IMR-90 (cell line): ENCODE data around the gene MAPRE2. TPM values are rescaled to one million over a fixed set of nuclear protein-coding genes. Genes with fewer than 3 reads are reported as not detected.

Experiments used
- ATAC-seq: fragments of 200-7000 bp; cut with Tn5 transposase; 2 replicates; pipeline ENCODE4 v1.9.1; 2020; ENCODE audit warnings: low read depth, mild to moderate bottlenecking, moderate library complexity
- BruUV-seq: library from RNA; stranded (reverse); fragments of 400-500 nt; replicated peaks from 2 replicates; lab custom pipeline; 2021; lab: Mats Ljungman, UMichigan
- CTCF ChIA-PET: fragments of 300-600 bp; formaldehyde crosslinking; extraction: SDS; loops from one replicate; lab custom pipeline; 2021; ENCODE audit warnings: antibody characterized with exemption; lab: Yijun Ruan, JAX
- POLR2A ChIA-PET: fragments of 300-600 bp; sonication (Branson Sonifier 250); formaldehyde crosslinking; loops from one replicate; lab custom pipeline; 2022; ENCODE audit warnings: antibody characterized with exemption; ENCODE audit not compliant: unreplicated experiment; lab: Charles Lee
- DNase-seq: peaks from one replicate; pipeline ENCODE4 v3.0.0; 2013
- H2AFZ ChIP-seq: replicated peaks from 2 replicates; pipeline ENCODE3; 2013; ENCODE audit warnings: low read length, mild to moderate bottlenecking; ENCODE audit not compliant: poor library complexity
- H2AK5ac ChIP-seq: 2 replicates; pipeline ENCODE4 v1.6.1; 2013; ENCODE audit warnings: low read depth, low read length, inconsistent platforms
- H2AK9ac ChIP-seq: replicated peaks from 2 replicates; pipeline ENCODE3; 2013; ENCODE audit warnings: mild to moderate bottlenecking, low read depth, low read length, moderate library complexity; ENCODE audit not compliant: poor library complexity
- H2BK120ac ChIP-seq: 2 replicates; pipeline ENCODE4 v1.6.1; 2013; ENCODE audit warnings: low read depth, low read length, inconsistent platforms
- H2BK15ac ChIP-seq: 3 replicates; pipeline ENCODE4 v1.6.1; 2013; ENCODE audit warnings: low read depth, low read length, inconsistent platforms
- H2BK20ac ChIP-seq: 2 replicates; pipeline ENCODE4 v1.6.1; 2013; ENCODE audit warnings: low read depth, mild to moderate bottlenecking, inconsistent platforms, low read length, moderate library complexity
- H2BK5ac ChIP-seq: 2 replicates; pipeline ENCODE4 v1.6.1; 2013; ENCODE audit warnings: mild to moderate bottlenecking, low read depth, low read length, inconsistent platforms; ENCODE audit not compliant: poor library complexity, severe bottlenecking
- H3K14ac ChIP-seq: replicated peaks from 2 replicates; pipeline ENCODE4 v1.6.1; 2013; ENCODE audit warnings: low read depth, low read length, inconsistent platforms
- H3K18ac ChIP-seq: 2 replicates; pipeline ENCODE4 v1.6.1; 2013; ENCODE audit warnings: low read depth, low read length, control low read depth
- H3K23ac ChIP-seq: 2 replicates; pipeline ENCODE4 v1.6.1; 2013; ENCODE audit warnings: low read depth, low read length, inconsistent platforms
- H3K27ac ChIP-seq: 2 replicates; pipeline ENCODE4 v1.5.1; 2013; ENCODE audit warnings: mild to moderate bottlenecking, control low read depth, low read length; ENCODE audit not compliant: insufficient read depth
- H3K27me3 ChIP-seq: 2 replicates; pipeline ENCODE4 v1.6.1; 2013; ENCODE audit warnings: low read length; ENCODE audit not compliant: control insufficient read depth, insufficient read depth
- H3K36me3 ChIP-seq: 2 replicates; pipeline ENCODE4 v1.6.1; 2013; ENCODE audit warnings: low read length, mixed read lengths; ENCODE audit not compliant: control insufficient read depth, insufficient read depth
- H3K4ac ChIP-seq: 2 replicates; pipeline ENCODE4 v1.6.1; 2013; ENCODE audit warnings: low read depth, low read length, inconsistent platforms
- H3K4me1 ChIP-seq: 2 replicates; pipeline ENCODE4 v1.6.1; 2013; ENCODE audit warnings: low read length, mixed read lengths; ENCODE audit not compliant: control insufficient read depth, insufficient read depth
- H3K4me2 ChIP-seq: 2 replicates; pipeline ENCODE4 v1.6.1; 2013; ENCODE audit warnings: low read depth, mild to moderate bottlenecking, control low read depth, low read length, moderate library complexity
- H3K4me3 ChIP-seq: 2 replicates; pipeline ENCODE4 v1.5.1; 2013; ENCODE audit warnings: low read depth, mild to moderate bottlenecking, control low read depth, low read length, moderate library complexity; ENCODE audit not compliant: insufficient read depth
- H3K56ac ChIP-seq: 2 replicates; pipeline ENCODE4 v1.6.1; 2013; ENCODE audit warnings: low read length, inconsistent platforms; ENCODE audit not compliant: insufficient read depth; ENCODE audit errors: extremely low read depth
- H3K79me1 ChIP-seq, 2 experiments: 2 replicates each; pipeline ENCODE4 v1.6.1; 2013; ENCODE audit warnings: low read length in 2 of 2, inconsistent platforms in 1 of 2, low read depth in 1 of 2
- H3K9ac ChIP-seq: 2 replicates; pipeline ENCODE4 v1.6.1; 2013; ENCODE audit warnings: low read depth, low read length, control low read depth
- H3K9me1 ChIP-seq: 2 replicates; pipeline ENCODE4 v1.6.1; 2013; ENCODE audit warnings: low read length, inconsistent platforms; ENCODE audit not compliant: insufficient read depth
- H3K9me3 ChIP-seq: 2 replicates; pipeline ENCODE4 v1.6.1; 2013; ENCODE audit warnings: low read length; ENCODE audit not compliant: control insufficient read depth, insufficient read depth
- H4K20me1 ChIP-seq: 2 replicates; pipeline ENCODE4 v1.6.1; 2013; ENCODE audit warnings: low read length, inconsistent platforms; ENCODE audit not compliant: insufficient read depth
- H4K5ac ChIP-seq: 2 replicates; pipeline ENCODE4 v1.6.1; 2013; ENCODE audit warnings: mild to moderate bottlenecking, low read depth, low read length, control low read depth
- H4K8ac ChIP-seq, 2 experiments: 2 replicates each; pipeline ENCODE4 v1.6.1; 2013; ENCODE audit warnings: low read depth in 2 of 2, low read length in 2 of 2, control low read depth in 1 of 2, inconsistent platforms in 1 of 2
- H4K91ac ChIP-seq: 2 replicates; pipeline ENCODE4 v1.6.1; 2013; ENCODE audit warnings: low read depth, low read length, inconsistent platforms; ENCODE audit not compliant: insufficient read depth
- CHD1 ChIP-seq: IDR thresholded peaks from 2 replicates; pipeline ENCODE4 v1.6.1; 2012; ENCODE audit warnings: low read depth, low read length, improper control_type of control experiment
- MAFK ChIP-seq: IDR thresholded peaks from 2 replicates; pipeline ENCODE4 v1.6.1; 2012; ENCODE audit warnings: low read depth, low read length, improper control_type of control experiment
- POLR2A ChIP-seq: IDR thresholded peaks from 2 replicates; pipeline ENCODE4 v1.6.1; 2012; ENCODE audit warnings: mild to moderate bottlenecking, low read depth, low read length
- WGBS, 2 experiments: methylation state at CpG; one replicate each; pipeline versions ENCODE4 v1.1.5 to v1.1.7; 2013; ENCODE audit warnings: missing lambda C conversion rate in 2 of 2; ENCODE audit not compliant: insufficient read length in 1 of 2; ENCODE audit errors: extremely low coverage in 2 of 2; 5-methylcytosine and 5-hydroxymethylcytosine counted together
- dilution Hi-C: fragments of 300-500 bp; cut with HindIII; formaldehyde crosslinking; loops from one replicate; pipeline ENCODE4 v1.14.3; 2018; ENCODE audit warnings: low sequenced_read_pairs; ENCODE audit not compliant: unreplicated experiment
- in situ Hi-C: fragments of 300-500 bp; cut with MboI; formaldehyde crosslinking; loops from 3 replicates; pipeline ENCODE4 v1.14.3; 2019; ENCODE audit warnings: low sequenced_read_pairs, inconsistent platforms, mixed read lengths
- intact Hi-C: fragments of 100-400 bp; cut with micrococcal nuclease; formaldehyde crosslinking; loops from 2 replicates; pipeline ENCODE4 v1.10.0; 2022
- polyA plus RNA-seq, 3 experiments: library from polyadenylated mRNA; depleted of rRNA; stranded (reverse); fragments of >200 nt; gene quantifications; 2 replicates each; pipeline ENCODE4 v1.2.3, GENCODE V29; 2012; ENCODE audit warnings: low replicate concordance in 1 of 3
- total RNA-seq: library from RNA; depleted of rRNA; stranded (reverse); fragments of >200 nt; gene quantifications from 2 replicates; pipeline ENCODE4 v1.2.3, GENCODE V29; 2012
- TF ChIP-seq, protein P1 (sequence below): fragments of 150-350 bp; IDR thresholded peaks from 2 replicates; pipeline ENCODE4 v1.6.1; 2017; ENCODE audit warnings: mild to moderate bottlenecking, antibody characterized with exemption, low read length, low read depth

Gene MAPRE2
- total and polyA plus RNA-seq, 2 of the 4 experiments (the other 2 are of a cell fraction) = 19.6 to 23.8 TPM

DNA sequence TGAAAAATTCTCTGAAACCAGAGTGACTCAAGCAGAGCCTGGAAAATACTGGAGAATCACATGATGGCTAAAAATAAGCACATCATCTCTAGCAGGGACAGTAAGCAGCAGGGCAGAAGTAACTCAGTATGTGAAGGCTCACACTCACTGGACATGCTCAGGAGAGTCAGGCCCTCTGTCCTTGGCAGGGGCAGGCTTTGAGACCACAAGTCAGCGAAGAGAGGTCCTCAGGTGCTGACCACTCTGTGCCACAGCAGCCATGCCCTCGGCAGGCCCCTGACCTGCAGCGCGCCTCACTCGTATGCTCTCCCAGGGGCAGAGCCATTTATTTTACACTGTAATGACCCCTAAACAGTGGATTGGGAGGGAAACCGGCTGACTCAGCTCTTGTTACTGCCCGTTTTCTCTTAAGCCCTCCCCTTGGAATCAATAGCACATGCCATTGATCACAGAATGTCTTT lies 76.8 kb downstream of the MAPRE2 start:
- H3K9me3 ChIP-seq = no peaks in the 10 kb centered on the region
- H2BK120ac ChIP-seq = peak overlapping the region; percentile 72; the same call in 1 of the 2 replicates
- peak overlapping the region; percentile 89 for H4K5ac ChIP-seq
- CTCF ChIA-PET = no interaction called here
- peak overlapping the region; percentile 53 for H2BK5ac ChIP-seq
- no peak overlapping the region for H4K91ac ChIP-seq
- H3K4ac ChIP-seq = peak overlapping the region; percentile 70
- H3K79me1 ChIP-seq = peaks cover 3 to 18% of the 10 kb centered on the region in 2 experiments; a peak in 2 of 4 replicates
- POLR2A ChIA-PET = no interaction called here
- peak overlapping the region; percentile 88 for H2AFZ ChIP-seq
- H3K4me1 ChIP-seq = peaks cover 9% of the 10 kb centered on the region
- intact Hi-C loops (loop anchor here (2.0 kb wide), 1 partner anchor 29 kb away; no protein-coding TSS in a partner anchor), dilution Hi-C loops (no loop called here), in situ Hi-C loops (no loop called here)
- H3K9me1 ChIP-seq = peaks cover 11% of the 10 kb centered on the region
- no CpG with 5 or more reads among the region's 7 CpGs for WGBS, 2 experiments
- H2BK15ac ChIP-seq = no peak overlapping the region; the same call in 2 of the 3 replicates
- no peak overlapping the region for H3K56ac ChIP-seq
- H3K36me3 ChIP-seq = no peaks in the 10 kb centered on the region
- 0 out of 2 replicates have a peak overlapping the region, but pooled peaks have one; percentile 30 for H2BK20ac ChIP-seq
- peak; percentile 94 for ATAC-seq
- H4K8ac ChIP-seq = peak overlapping the region in 1 of 2 experiments; percentile 86; a peak in 2 of 4 replicates
- H3K4me3 ChIP-seq = no peak overlapping the region
- peak overlapping the region; percentile 36; the same call in 1 of the 2 replicates for H3K9ac ChIP-seq
- peak overlapping the region; percentile 95 for H3K4me2 ChIP-seq
- no peaks in the 10 kb centered on the region for H3K27me3 ChIP-seq
- H2AK9ac ChIP-seq = no peak overlapping the region
- H3K23ac ChIP-seq = 0 out of 2 replicates have a peak overlapping the region, but pooled peaks have one; percentile 28
- TF ChIP-seq CHD1 (no peak), MAFK (peak; percentile 58), POLR2A (no peak)
- TF ChIP-seq, protein P1, sequence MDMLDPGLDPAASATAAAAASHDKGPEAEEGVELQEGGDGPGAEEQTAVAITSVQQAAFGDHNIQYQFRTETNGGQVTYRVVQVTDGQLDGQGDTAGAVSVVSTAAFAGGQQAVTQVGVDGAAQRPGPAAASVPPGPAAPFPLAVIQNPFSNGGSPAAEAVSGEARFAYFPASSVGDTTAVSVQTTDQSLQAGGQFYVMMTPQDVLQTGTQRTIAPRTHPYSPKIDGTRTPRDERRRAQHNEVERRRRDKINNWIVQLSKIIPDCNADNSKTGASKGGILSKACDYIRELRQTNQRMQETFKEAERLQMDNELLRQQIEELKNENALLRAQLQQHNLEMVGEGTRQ = peak; percentile 32; the same call in 1 of the 2 replicates
- peak overlapping the region; percentile 81 for H3K18ac ChIP-seq
- H2AK5ac ChIP-seq = no peak overlapping the region; the same call in 1 of the 2 replicates
- BruUV-seq = no TSS peak
- peak overlapping the region; percentile 88; the same call in 1 of the 2 replicates for H3K27ac ChIP-seq
- peak; percentile 70 for DNase-seq
- no peaks in the 10 kb centered on the region for H4K20me1 ChIP-seq
- peak overlapping the region; percentile 81; the same call in 1 of the 2 replicates for H3K14ac ChIP-seq
